NT2/D1 (cell line): Measurements from ENCODE around the gene ARL16.

Source experiments
- SUZ12 ChIP-seq: IDR thresholded peaks from 2 replicates; pipeline ENCODE4 v1.6.1; 2011; ENCODE audit not compliant: insufficient read length, insufficient read depth; ENCODE audit errors: extremely low read depth
- YY1 ChIP-seq: IDR thresholded peaks from 2 replicates; pipeline ENCODE4 v1.6.1; 2011; ENCODE audit not compliant: insufficient read length, insufficient read depth
- ZNF274 ChIP-seq: IDR thresholded peaks from 2 replicates; pipeline ENCODE4 v1.6.1; 2011; ENCODE audit warnings: mild to moderate bottlenecking, low read depth, low read length

DNA sequence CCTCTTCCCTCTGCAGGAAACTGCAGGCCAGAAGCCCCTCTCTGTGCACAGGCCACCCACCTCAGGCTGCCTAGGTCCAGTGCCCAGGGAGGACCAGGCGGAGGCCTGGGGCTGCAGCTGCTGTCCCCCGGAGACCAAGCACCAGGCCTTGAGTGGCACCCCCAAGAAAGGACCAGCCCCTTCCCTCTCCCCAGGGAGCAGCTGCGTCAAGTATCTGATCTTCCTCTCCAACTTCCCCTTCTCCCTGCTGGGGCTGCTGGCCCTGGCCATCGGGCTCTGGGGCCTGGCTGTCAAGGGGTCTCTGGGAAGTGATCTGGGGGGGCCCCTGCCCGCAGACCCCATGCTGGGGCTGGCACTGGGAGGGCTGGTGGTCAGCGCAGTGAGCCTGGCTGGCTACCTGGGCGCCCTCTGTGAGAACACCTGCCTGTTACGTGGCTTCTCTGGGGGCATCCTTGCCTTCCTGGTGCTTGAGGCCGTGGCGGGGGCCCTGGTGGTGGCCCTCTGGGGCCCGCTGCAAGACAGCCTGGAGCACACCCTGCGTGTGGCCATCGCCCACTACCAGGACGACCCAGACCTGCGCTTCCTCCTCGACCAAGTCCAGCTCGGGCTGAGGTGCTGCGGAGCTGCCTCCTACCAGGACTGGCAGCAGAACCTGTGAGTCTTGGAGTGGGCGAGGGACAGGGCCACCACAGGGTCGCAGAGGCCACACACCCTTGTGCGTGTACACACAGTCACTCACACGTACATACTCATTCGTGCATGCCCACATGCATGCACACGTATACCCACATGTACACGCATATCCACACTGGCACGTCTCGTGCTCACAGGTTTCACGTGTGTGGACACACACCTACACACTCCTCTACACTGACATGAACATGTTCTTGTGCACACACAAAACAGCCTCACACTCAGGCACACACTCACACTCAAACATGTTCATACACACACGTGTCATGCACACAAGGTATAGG is 38.3 kb downstream of the ARL16 start:
- TF ChIP-seq SUZ12, result no peak
- TF ChIP-seq YY1, result no peak
- no peak for TF ChIP-seq ZNF274
